H1 (cell line): Measurements from ENCODE around the gene IFRD1. TPM values are rescaled to one million over a fixed set of nuclear protein-coding genes. Genes with fewer than 3 reads are reported as not detected.

Experiments used
- CTCF ChIA-PET: fragments of 300-600 bp; sonication (Branson Sonifier 250); formaldehyde crosslinking; loops from one replicate; lab custom pipeline; 2021; ENCODE audit not compliant: partially characterized antibody; lab: Charles Lee
- POLR2A ChIA-PET: fragments of 300-600 bp; sonication (Branson Sonifier 250); formaldehyde crosslinking; loops from one replicate; lab custom pipeline; 2021; ENCODE audit warnings: inconsistent platforms; ENCODE audit not compliant: partially characterized antibody; lab: Charles Lee
- DNase-seq, 2 experiments: peaks; one replicate each; pipeline versions ENCODE4 v3.0.0 to v3.0.0-alpha.2; 2010 to 2022; ENCODE audit warnings: low spot score in 2 of 2, low read depth in 1 of 2, mixed read lengths in 1 of 2
- FAIRE-seq: peaks from 2 replicates; lab custom pipeline; 2011; peaks lifted over from hg19 to GRCh38; lab: Jason Lieb, UNC
- H2AFZ ChIP-seq: 2 replicates; pipeline ENCODE4 v1.8.1; 2012; ENCODE audit warnings: low read length, inconsistent platforms
- H2AK5ac ChIP-seq: 2 replicates; pipeline ENCODE4 v1.6.1; 2013; ENCODE audit warnings: low read depth, low read length
- H2BK120ac ChIP-seq: replicated peaks from 2 replicates; pipeline ENCODE3; 2013; ENCODE audit warnings: low read depth, low read length, inconsistent platforms
- H2BK12ac ChIP-seq: 2 replicates; pipeline ENCODE4 v1.6.1; 2013; ENCODE audit warnings: low read depth, low read length
- H2BK15ac ChIP-seq: 2 replicates; pipeline ENCODE4 v1.6.1; 2013; ENCODE audit warnings: low read length
- H2BK20ac ChIP-seq: 2 replicates; pipeline ENCODE4 v1.6.1; 2013; ENCODE audit warnings: low read length
- H2BK5ac ChIP-seq: 2 replicates; pipeline ENCODE4 v1.6.1; 2013; ENCODE audit warnings: low read depth, low read length
- H3K14ac ChIP-seq: 2 replicates; pipeline ENCODE4 v1.6.1; 2013; ENCODE audit warnings: inconsistent platforms; ENCODE audit not compliant: insufficient read length
- H3K18ac ChIP-seq: 2 replicates; pipeline ENCODE4 v1.6.1; 2013; ENCODE audit warnings: low read length; ENCODE audit errors: extremely low read depth
- H3K23ac ChIP-seq: 2 replicates; pipeline ENCODE4 v1.6.1; 2013; ENCODE audit warnings: inconsistent platforms; ENCODE audit not compliant: insufficient read length
- H3K23me2 ChIP-seq: 2 replicates; pipeline ENCODE4 v1.6.1; 2013; ENCODE audit warnings: low read depth, low read length
- H3K27ac ChIP-seq: 2 replicates; pipeline ENCODE4 v1.6.1; 2011; ENCODE audit warnings: low read depth, low read length, inconsistent platforms
- H3K27me3 ChIP-seq, 4 experiments: replicated peaks in 1 of 4; 1 replicate in 1 of 4; 2 replicates in 3 of 4; pipeline versions ENCODE4 v1.6.1 to v1.8.1; 2011 to 2013; ENCODE audit warnings: low read length in 3 of 4, mild to moderate bottlenecking in 3 of 4, inconsistent platforms in 2 of 4, mixed read lengths in 2 of 4, moderate library complexity in 1 of 4; ENCODE audit not compliant: control insufficient read depth in 3 of 4, insufficient read depth in 3 of 4; ENCODE audit errors: extremely low read depth in 1 of 4
- H3K36me3 ChIP-seq, 4 experiments: 2 replicates each; pipeline versions ENCODE4 v1.6.1 to v1.8.1; 2011 to 2013; ENCODE audit warnings: mild to moderate bottlenecking in 4 of 4, low read length in 3 of 4, moderate library complexity in 2 of 4, control low read depth in 1 of 4, inconsistent platforms in 1 of 4; ENCODE audit not compliant: insufficient read depth in 4 of 4, control insufficient read depth in 2 of 4
- H3K4ac ChIP-seq: replicated peaks from 2 replicates; pipeline ENCODE3; 2013; ENCODE audit warnings: low read length, low read depth, mixed read lengths, inconsistent platforms; ENCODE audit not compliant: insufficient read length
- H3K4me1 ChIP-seq, 4 experiments: replicated peaks in 1 of 4; 1 replicate in 1 of 4; 2 replicates in 3 of 4; pipeline versions ENCODE4 v1.6.1 to v1.8.1; 2011 to 2013; ENCODE audit warnings: low read length in 3 of 4, inconsistent platforms in 2 of 4, mixed read lengths in 1 of 4; ENCODE audit not compliant: insufficient read depth in 4 of 4, control insufficient read depth in 3 of 4
- H3K4me2 ChIP-seq, 2 experiments: 2 replicates each; pipeline versions ENCODE4 v1.6.1 to v1.8.1; 2011 to 2013; ENCODE audit warnings: low read depth in 2 of 2, low read length in 2 of 2, control low read depth in 1 of 2, inconsistent platforms in 1 of 2, mild to moderate bottlenecking in 1 of 2; ENCODE audit not compliant: insufficient read depth in 1 of 2
- H3K4me3 ChIP-seq, 4 experiments: fragments of 200-600, 300-600 bp in 1 of 4; sonication (generic), shearing (Covaris generic), sonication (Bioruptor Twin) in 1 of 4; 2 replicates each; pipeline versions ENCODE4 v1.5.1 to v1.8.1; 2011 to 2016; ENCODE audit warnings: low read length in 4 of 4, low read depth in 3 of 4, control low read depth in 2 of 4, inconsistent platforms in 2 of 4, mild to moderate bottlenecking in 2 of 4, mixed read lengths in 1 of 4, moderate library complexity in 1 of 4; ENCODE audit not compliant: insufficient read depth in 2 of 4; ENCODE audit errors: extremely low read depth in 1 of 4
- H3K56ac ChIP-seq: replicated peaks from 2 replicates; pipeline ENCODE3; 2013; ENCODE audit warnings: low read depth, mild to moderate bottlenecking, mixed read lengths, low read length, inconsistent platforms; ENCODE audit not compliant: insufficient read length
- H3K79me1 ChIP-seq: 2 replicates; pipeline ENCODE4 v1.6.1; 2013; ENCODE audit warnings: low read depth, low read length, control low read depth
- H3K79me2 ChIP-seq, 2 experiments: 2 replicates each; pipeline versions ENCODE4 v1.6.1 to v1.8.1; 2012 to 2013; ENCODE audit warnings: low read length in 2 of 2, mild to moderate bottlenecking in 2 of 2, inconsistent platforms in 1 of 2; ENCODE audit not compliant: insufficient read depth in 2 of 2, control insufficient read depth in 1 of 2
- H3K9ac ChIP-seq, 4 experiments: replicated peaks in 1 of 4; 1 replicate in 1 of 4; 2 replicates in 3 of 4; pipeline versions ENCODE4 v1.6.1 to v1.8.1; 2011 to 2013; ENCODE audit warnings: low read depth in 3 of 4, low read length in 3 of 4, control low read depth in 2 of 4, mild to moderate bottlenecking in 2 of 4, moderate library complexity in 2 of 4, inconsistent platforms in 1 of 4; ENCODE audit errors: extremely low read depth in 1 of 4
- H3K9me3 ChIP-seq, 2 experiments: 2 replicates each; pipeline versions ENCODE4 v1.6.1 to v1.8.1; 2012 to 2013; ENCODE audit warnings: mild to moderate bottlenecking in 2 of 2, moderate library complexity in 2 of 2, control low read depth in 1 of 2, inconsistent platforms in 1 of 2, low read depth in 1 of 2, low read length in 1 of 2, mixed read lengths in 1 of 2; ENCODE audit not compliant: insufficient read depth in 2 of 2
- H4K20me1 ChIP-seq, 2 experiments: replicated peaks in 1 of 2; 2 replicates each; pipeline versions ENCODE3 to v1.8.1; 2011 to 2013; ENCODE audit warnings: inconsistent platforms in 2 of 2, low read length in 2 of 2, mild to moderate bottlenecking in 1 of 2; ENCODE audit not compliant: insufficient read depth in 2 of 2, control insufficient read depth in 1 of 2
- H4K5ac ChIP-seq: 2 replicates; pipeline ENCODE4 v1.6.1; 2013; ENCODE audit warnings: low read length, low read depth, mixed read lengths, inconsistent platforms; ENCODE audit not compliant: insufficient read length
- H4K8ac ChIP-seq: 2 replicates; pipeline ENCODE4 v1.8.0; 2013; ENCODE audit warnings: mild to moderate bottlenecking, moderate library complexity, low read length, inconsistent platforms; ENCODE audit not compliant: insufficient read depth; ENCODE audit errors: extremely low read depth
- H4K91ac ChIP-seq: replicated peaks from 2 replicates; pipeline ENCODE3; 2013; ENCODE audit warnings: low read length, mixed read lengths, inconsistent platforms; ENCODE audit not compliant: insufficient read length
- BACH1 ChIP-seq: IDR thresholded peaks from 2 replicates; pipeline ENCODE4 v1.6.1; 2012; ENCODE audit warnings: low read length, improper control_type of control experiment
- CEBPB ChIP-seq: IDR thresholded peaks from 2 replicates; pipeline ENCODE4 v1.6.1; 2012; ENCODE audit warnings: low read depth, low read length
- CTCF ChIP-seq, 3 experiments: IDR thresholded peaks; 1 replicate in 2 of 3; 2 replicates in 1 of 3; pipeline versions ENCODE4 v1.5.1 to v1.6.1; 2011; ENCODE audit warnings: low read length in 3 of 3, mild to moderate bottlenecking in 3 of 3, inconsistent platforms in 2 of 3, low read depth in 1 of 3, moderate library complexity in 1 of 3; ENCODE audit not compliant: insufficient read depth in 1 of 3; ENCODE audit errors: control extremely low read depth in 1 of 3
- JUND ChIP-seq: IDR thresholded peaks from 2 replicates; pipeline ENCODE4 v1.6.1; 2011; ENCODE audit warnings: mild to moderate bottlenecking, improper control_type of control experiment, low read length
- RAD21 ChIP-seq, 2 experiments: IDR thresholded peaks in 1 of 2; conservative IDR thresholded peaks in 1 of 2; 2 replicates each; pipeline ENCODE4 v1.6.1; 2011; ENCODE audit warnings: low read depth in 2 of 2, low read length in 2 of 2, improper control_type of control experiment in 1 of 2, inconsistent platforms in 1 of 2, mild to moderate bottlenecking in 1 of 2, moderate library complexity in 1 of 2
- RNF2 ChIP-seq: fragments of 200-900, 300-1000 bp; sonication (generic); IDR thresholded peaks from 2 replicates; pipeline ENCODE4 v1.7.1; 2016; ENCODE audit warnings: borderline replicate concordance, low read depth, mild to moderate bottlenecking, antibody characterized with exemption, low read length; ENCODE audit not compliant: poor library complexity, severe bottlenecking; ENCODE audit errors: missing control alignments
- SIRT6 ChIP-seq: IDR thresholded peaks from one replicate; pipeline ENCODE4 v1.7.1; 2012; ENCODE audit warnings: low read length, inconsistent platforms
- SIX5 ChIP-seq: IDR thresholded peaks from 2 replicates; pipeline ENCODE4 v1.6.1; 2011; ENCODE audit warnings: mild to moderate bottlenecking, low read depth, low read length
- TAF1 ChIP-seq: IDR thresholded peaks from 2 replicates; pipeline ENCODE4 v1.6.1; 2011; ENCODE audit warnings: mild to moderate bottlenecking, low read depth, low read length
- YY1 ChIP-seq: IDR thresholded peaks from 2 replicates; pipeline ENCODE4 v1.6.1; 2011; ENCODE audit warnings: low read depth, mild to moderate bottlenecking, low read length
- WGBS, 2 experiments: shearing (Covaris generic) in 1 of 2; methylation state at CpG; one replicate each; pipeline versions ENCODE4 v1.1.6 to v1.1.7; 2013 to 2015; ENCODE audit warnings: low lambda C conversion rate in 2 of 2, mixed read lengths in 2 of 2, inconsistent platforms in 1 of 2, low coverage in 1 of 2, missing lambda C conversion rate in 1 of 2; ENCODE audit not compliant: insufficient replicate concordance in 2 of 2, insufficient coverage in 1 of 2, insufficient read length in 1 of 2; ENCODE audit errors: extremely low coverage in 1 of 2, missing lambda C conversion rate in 1 of 2; 5-methylcytosine and 5-hydroxymethylcytosine counted together
- polyA plus RNA-seq, 7 experiments: library from polyadenylated mRNA; depleted of rRNA in 3 of 7; stranded (reverse) in 5 of 7; unstranded in 2 of 7; fragments of >200 nt in 5 of 7; fragments of 200-250 nt in 2 of 7; gene quantifications; 1 replicate in 5 of 7; 2 replicates in 1 of 7; 4 replicates in 1 of 7; pipeline versions ENCODE4 v1.2.1 to v1.2.3, GENCODE V29; 2011 to 2013; ENCODE audit warnings: missing spikeins in 2 of 7, mixed read lengths in 2 of 7
- total RNA-seq: library from RNA; stranded (reverse); fragmentation: NEBNext Ultra II Directional; extraction: Animal tissue kit (Norgen Biotek cat#: 25700); gene quantifications from 2 replicates; pipeline ENCODE4 v1.2.1, GENCODE V29; 2021

IFRD1 gene
- total and polyA plus RNA-seq, 2 of the 8 experiments (the other 6 are each of a cell fraction or from before 2014, with no cell fraction given) = 23.0 to 50.4 TPM

GRCh38 chr7:112495810-112496462 is 45.7 kb downstream of the IFRD1 start:
- CTCF ChIA-PET = interaction anchor here (0.6 to 4.1 kb wide), 40 partner anchors 9 to 1023 kb away, joined by 3 to 39 read pairs (median 4); partner anchors contain the start of gene LSMEM1
- H2BK5ac ChIP-seq = no peak overlapping the region
- WGBS, 2 experiments = 51% methylated on average over 6 of the region's 6 CpGs; no CpG with 5 or more reads in 1 of the 2 experiments

More at GRCh38 chr7:112495810-112496462, 45.7 kb downstream of the IFRD1 start:
- Histone ChIP-seq H2AFZ (peak overlapping the region; percentile 63; the same call in 1 of the 2 replicates), H3K4me1 (no peaks in the 10 kb centered on the region), H3K4me2 (no peak overlapping the region), H2BK20ac (no peak overlapping the region), H3K14ac (no peak overlapping the region), H2AK5ac (no peak overlapping the region), H2BK120ac (no peak overlapping the region), H4K20me1 (no peaks in the 10 kb centered on the region), H3K23me2 (no peaks in the 10 kb centered on the region), H2BK12ac (no peak overlapping the region), H3K79me2 (no peaks in the 10 kb centered on the region), H4K5ac (no peak overlapping the region), H4K91ac (no peak overlapping the region), H3K4me3 (no peak overlapping the region), H3K36me3 (no peaks in the 10 kb centered on the region), H3K9me3 (no peaks in the 10 kb centered on the region), H3K27ac (no peak overlapping the region), H2BK15ac (no peak overlapping the region)
- POLR2A ChIA-PET = interaction anchor here (1.0 to 1.3 kb wide), 2 partner anchors 39 to 44 kb away, joined by 3 to 11 read pairs; no protein-coding TSS in a partner anchor
- peak; percentile 75 for FAIRE-seq
- peak; percentile 58; the same call in 1 of the 2 replicates for TF ChIP-seq YY1
- TF ChIP-seq CEBPB = peak; percentile 68; the same call in 1 of the 2 replicates
- TF ChIP-seq RNF2 = no peak
- no peak for TF ChIP-seq JUND
- TF ChIP-seq CTCF (IDR thresholded peaks at IDR 0.05; ENCODE audit: control extremely low read depth in 1 of 3, insufficient read depth in 1 of 3, low read depth in 1 of 3, low read length in 3 of 3) = peak in 2 of 3 experiments; percentile 71 to 73; a peak in 3 of 4 replicates
- TF ChIP-seq BACH1 = no peak
- TF ChIP-seq SIRT6 = no peak
- TF ChIP-seq SIX5 = no peak
- TF ChIP-seq TAF1 = no peak
- peak; percentile 89 to 94 for TF ChIP-seq RAD21 (IDR thresholded peaks at IDR 0.05 in 1 of 2, conservative IDR thresholded peaks at IDR 0.05 in 1 of 2; ENCODE audit: low read depth in 2 of 2, low read length in 2 of 2)
- TF ChIP-seq, all 59 proteins: peak for 4
- H3K23ac ChIP-seq = no peak overlapping the region
- no peak overlapping the region for H3K4ac ChIP-seq
- H4K8ac ChIP-seq = no peak overlapping the region
- no peaks in the 10 kb centered on the region; a peak in 1 of 7 replicates for H3K27me3 ChIP-seq
- H3K9ac ChIP-seq = no peak overlapping the region
- H3K18ac ChIP-seq = no peak overlapping the region
- DNase-seq = peak in 1 of 2 experiments; percentile 23
- no peaks in the 10 kb centered on the region for H3K79me1 ChIP-seq
- no peak overlapping the region for H3K56ac ChIP-seq
